HG02840 (cell line): ENCODE measurements around the gene FAM3A.

ENCODE experiments used
- ATAC-seq: cut with Tn5 transposase; IDR thresholded peaks from one replicate; pipeline ENCODE4 v1.9.1; 2021; ENCODE audit warnings: mild to moderate bottlenecking, moderate library complexity, moderate number of reproducible peaks; ENCODE audit not compliant: unreplicated experiment, low FRiP score

Gene FAM3A

GRCh38 chrX:154464806-154465365 is 51.1 kb downstream of the FAM3A start:
- no peak for ATAC-seq

GRCh38 chrX:154463611-154464220 is 52.3 kb downstream of the FAM3A start:
- ATAC-seq = no peak

- ATAC-seq = no peak
Observed at GRCh38 chrX:154462396-154462795, 53.6 kb downstream of the FAM3A start.

- ATAC-seq = no peak
Observed at GRCh38 chrX:154460326-154460725, 55.7 kb downstream of the FAM3A start.

GRCh38 chrX:154459832-154460231 is 56.2 kb downstream of the FAM3A start:
- no peak for ATAC-seq

GRCh38 chrX:154458954-154459778 is 56.9 kb downstream of the FAM3A start:
- no peak for ATAC-seq

- peak; percentile 54 for ATAC-seq
Observed at GRCh38 chrX:154458116-154458953, 57.7 kb downstream of the FAM3A start, which contains the start of gene PLXNA3. TSS of gene PLXNA3 (plus strand) at chrX:154458281. CDS start at chrX:154460184, 1,903 bp downstream.

- ATAC-seq = peak; percentile 46
Observed at GRCh38 chrX:154457491-154458115, 58.4 kb downstream of the FAM3A start.
